Spleen (tissue), 7 donors: ENCODE results near the gene TTLL5.

Source experiments
- POLR2AphosphoS5 ChIP-seq, 3 donors: sonication (generic); formaldehyde crosslinking; IDR thresholded peaks; one replicate each; pipeline ENCODE4 v1.5.1; 2017; ENCODE audit warnings: antibody characterized with exemption in 3 of 3
- TF ChIP-seq, protein P1 (sequence below), 11 experiments: fragments of 200-600 bp in 7 of 11; fragments of 450-650 bp in 4 of 11; sonication (generic) in 4 of 11; IDR thresholded peaks in 8 of 11; conservative IDR thresholded peaks in 3 of 11; 1 replicate in 7 of 11; 2 replicates in 4 of 11; pipeline versions ENCODE4 v1.4.0 to v1.8.0; 2016 to 2021; ENCODE audit warnings: antibody characterized with exemption in 11 of 11, inconsistent platforms in 4 of 11, mild to moderate bottlenecking in 1 of 11
- donor health status: DM: no; HTN: no; CAD: no; lungs with moderate emphysema.
- donor health status: DM: no; HTN: no; CAD: no.
- donor health status: DM: no; HTN: no; CAD: no.

GRCh38 chr14:75711796-75712211 lies 50.8 kb downstream of the TTLL5 start:
- TF ChIP-seq POLR2AphosphoS5 (IDR thresholded peaks at IDR 0.05): no peak
- TF ChIP-seq, protein P1, sequence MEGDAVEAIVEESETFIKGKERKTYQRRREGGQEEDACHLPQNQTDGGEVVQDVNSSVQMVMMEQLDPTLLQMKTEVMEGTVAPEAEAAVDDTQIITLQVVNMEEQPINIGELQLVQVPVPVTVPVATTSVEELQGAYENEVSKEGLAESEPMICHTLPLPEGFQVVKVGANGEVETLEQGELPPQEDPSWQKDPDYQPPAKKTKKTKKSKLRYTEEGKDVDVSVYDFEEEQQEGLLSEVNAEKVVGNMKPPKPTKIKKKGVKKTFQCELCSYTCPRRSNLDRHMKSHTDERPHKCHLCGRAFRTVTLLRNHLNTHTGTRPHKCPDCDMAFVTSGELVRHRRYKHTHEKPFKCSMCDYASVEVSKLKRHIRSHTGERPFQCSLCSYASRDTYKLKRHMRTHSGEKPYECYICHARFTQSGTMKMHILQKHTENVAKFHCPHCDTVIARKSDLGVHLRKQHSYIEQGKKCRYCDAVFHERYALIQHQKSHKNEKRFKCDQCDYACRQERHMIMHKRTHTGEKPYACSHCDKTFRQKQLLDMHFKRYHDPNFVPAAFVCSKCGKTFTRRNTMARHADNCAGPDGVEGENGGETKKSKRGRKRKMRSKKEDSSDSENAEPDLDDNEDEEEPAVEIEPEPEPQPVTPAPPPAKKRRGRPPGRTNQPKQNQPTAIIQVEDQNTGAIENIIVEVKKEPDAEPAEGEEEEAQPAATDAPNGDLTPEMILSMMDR (IDR thresholded peaks at IDR 0.05 in 8 of 11, conservative IDR thresholded peaks at IDR 0.05 in 3 of 11): no peak
